Left colon (tissue), 2 donors: Measurements from ENCODE around the gene MRPL17. TPM values are rescaled to one million over a fixed set of nuclear protein-coding genes. Genes with fewer than 3 reads are reported as not detected.

Source experiments
- ATAC-seq: fragments of 200-7000 bp; cut with Tn5 transposase; one replicate; pipeline ENCODE4 v1.9.1; 2020; ENCODE audit warnings: mild to moderate bottlenecking, moderate library complexity
- DNase-seq, 2 donors: peaks; one replicate each; pipeline ENCODE4 v3.0.0-alpha.2; 2020
- intact Hi-C, 2 donors: fragments of 100-400 bp; cut with DNase I in 1 of 2; cut with micrococcal nuclease in 1 of 2; formaldehyde crosslinking; loops; one replicate each; pipeline versions ENCODE4 v1.11.2 to v1.14.0; 2022; cut with DNase I, micrococcal nuclease
- total RNA-seq, 2 donors: library from RNA; stranded (reverse); fragmentation: NEBNext Ultra II Directional; extraction: Animal tissue kit (Norgen Biotek cat#: 25700); gene quantifications; one replicate each; pipeline ENCODE4 v1.2.1, GENCODE V29; 2021
- donor health status: DM: no; HTN: no; CAD: no.
- donor health status: DM: yes; HTN: yes; CAD: no.

The MRPL17 gene
- total RNA-seq, 2 donors from 2014 or later = 24.7 to 29.9 TPM

GRCh38 chr11:6640985-6641701 is 42.0 kb downstream of the MRPL17 start:
- intact Hi-C loops = no loop called here
- ATAC-seq = no peak
- no peak for DNase-seq

GRCh38 chr11:6640036-6640984 is 42.8 kb downstream of the MRPL17 start:
- no peak for DNase-seq
- no peak for ATAC-seq
- intact Hi-C loops = no loop called here

- no peak for ATAC-seq
- intact Hi-C loops = no loop called here
- DNase-seq = no peak
Observed at GRCh38 chr11:6638429-6638828, 44.7 kb downstream of the MRPL17 start.

GRCh38 chr11:6637871-6638270 is 45.3 kb downstream of the MRPL17 start:
- no peak for ATAC-seq
- DNase-seq = peak in 1 of 2 donors; percentile 31
- intact Hi-C loops = no loop called here

GRCh38 chr11:6636480-6636879 is 46.7 kb downstream of the MRPL17 start:
- ATAC-seq = no peak
- intact Hi-C loops = no loop called here
- no peak for DNase-seq

- intact Hi-C loops = no loop called here
- DNase-seq (peak; percentile 50 to 69), ATAC-seq (peak; percentile 86)
Observed at GRCh38 chr11:6635082-6635932, 47.8 kb downstream of the MRPL17 start.

- no peak for ATAC-seq
- intact Hi-C loops = no loop called here
- DNase-seq = no peak
Observed at GRCh38 chr11:6634534-6634933, 48.6 kb downstream of the MRPL17 start.

GRCh38 chr11:6633422-6634408 is 49.4 kb downstream of the MRPL17 start:
- DNase-seq (no peak), ATAC-seq (no peak)
- intact Hi-C loops = no loop called here

GRCh38 chr11:6632116-6633073 is 50.7 kb downstream of the MRPL17 start:
- ATAC-seq = no peak
- DNase-seq = no peak
- intact Hi-C loops = no loop called here

- ATAC-seq (no peak), DNase-seq (peak in 1 of 2 donors; percentile 18)
- intact Hi-C loops = no loop called here
Observed at GRCh38 chr11:6631361-6631890, 51.7 kb downstream of the MRPL17 start.

GRCh38 chr11:6630632-6631291 is 52.4 kb downstream of the MRPL17 start:
- DNase-seq (peak in 1 of 2 donors; percentile 21), ATAC-seq (no peak)
- intact Hi-C loops = no loop called here

Other genes with a start within 250 kb of the MRPL17 start
- 1 to 10 TPM; 2.4 to 2.5 TPM for gene HPX, start 242.4 kb downstream of the MRPL17 start, total RNA-seq
- gene TRIM3, start 209.4 kb downstream of the MRPL17 start, total RNA-seq = 10 to 100 TPM; 37.6 to 49.3 TPM
- 10 to 100 TPM; 70.2 to 85.6 TPM for gene ARFIP2, start 202.0 kb downstream of the MRPL17 start, total RNA-seq
- 10 to 100 TPM; 47.8 to 48.6 TPM for gene TIMM10B, start 201.8 kb downstream of the MRPL17 start, total RNA-seq
- 10 to 100 TPM; 11.8 to 18.9 TPM for gene DNHD1, start 186.1 kb downstream of the MRPL17 start, total RNA-seq
- 10 to 100 TPM; 16.5 to 16.8 TPM for gene RRP8, start 79.7 kb downstream of the MRPL17 start, total RNA-seq
- 100 to 1,000 TPM in 1 of 2 donors, 10 to 100 TPM in 1; 92.7 to 149 TPM for gene ILK, start 79.6 kb downstream of the MRPL17 start, total RNA-seq
- gene TAF10, start 71.1 kb downstream of the MRPL17 start, total RNA-seq = 100 to 1,000 TPM; 113 to 146 TPM
- gene TPP1, start 63.9 kb downstream of the MRPL17 start, total RNA-seq = 100 to 1,000 TPM in 1 of 2 donors, 10 to 100 TPM in 1; 71.7 to 105 TPM
- gene DCHS1, start 27.5 kb downstream of the MRPL17 start, total RNA-seq = 1 to 10 TPM; 2.8 to 7.6 TPM
- under 1 TPM; 0.11 to 0.21 TPM for gene OR2AG2, start 88.6 kb upstream of the MRPL17 start, total RNA-seq
- not detected for gene OR2AG1, start 99.7 kb upstream of the MRPL17 start, total RNA-seq
- under 1 TPM; 0.08 to 0.43 TPM for gene OR6A2, start 116.3 kb upstream of the MRPL17 start, total RNA-seq
- not detected for gene OR10A5, start 162.3 kb upstream of the MRPL17 start, total RNA-seq
- gene OR10A2, start 179.7 kb upstream of the MRPL17 start, total RNA-seq = not detected
- not detected for gene OR10A4, start 193.3 kb upstream of the MRPL17 start, total RNA-seq
- 1 to 10 TPM in 1 of 2 donors, under 1 TPM in 1; 0.22 to 1.0 TPM for gene OR2D2, start 209.2 kb upstream of the MRPL17 start, total RNA-seq
- gene OR2D3, start 237.7 kb upstream of the MRPL17 start, total RNA-seq = not detected
- 1 to 10 TPM; 3.8 to 5.6 TPM for gene ZNF215, start 243.1 kb upstream of the MRPL17 start, total RNA-seq